Measurements from ENCODE around the gene ITPRID1.

GRCh38 chr7:31553661-31554081 is 39.8 kb downstream of the ITPRID1 start:
- TF ChIP-seq CTCF (conservative IDR thresholded peaks at IDR 0.05; ENCODE audit: low read depth, low read length), result no peak
- no peak for TF ChIP-seq EZH2 (IDR thresholded peaks at IDR 0.05; ENCODE audit: borderline replicate concordance, low read depth, low read length, poor library complexity, severe bottlenecking)

Data from A673 (cell line).